HG03135 (cell line): ENCODE results near the gene TWSG1.
"Not testable (repeated sequence)": the region's sequence is repeated elsewhere in the genome, so short reads cannot be mapped to it uniquely, and the experiment has no call there.

ENCODE experiments used
- ATAC-seq: cut with Tn5 transposase; IDR thresholded peaks from one replicate; pipeline ENCODE4 v1.9.1; 2021; ENCODE audit warnings: mild to moderate bottlenecking, moderate library complexity; ENCODE audit not compliant: unreplicated experiment

The TWSG1 gene

GRCh38 chr18:9450920-9451319 lies 116.3 kb downstream of the TWSG1 start:
- not testable (repeated sequence) for ATAC-seq
